DMS153 treated with DMSO at 0.1 percent for 48 hours (cell line): Measurements from ENCODE around the gene TLE3.

Source experiments
- DNase-seq: peaks from one replicate; lab custom pipeline; 2025; ENCODE audit not compliant: unreplicated experiment; lab: John Stamatoyannopoulos, UW

TLE3 gene

DNA sequence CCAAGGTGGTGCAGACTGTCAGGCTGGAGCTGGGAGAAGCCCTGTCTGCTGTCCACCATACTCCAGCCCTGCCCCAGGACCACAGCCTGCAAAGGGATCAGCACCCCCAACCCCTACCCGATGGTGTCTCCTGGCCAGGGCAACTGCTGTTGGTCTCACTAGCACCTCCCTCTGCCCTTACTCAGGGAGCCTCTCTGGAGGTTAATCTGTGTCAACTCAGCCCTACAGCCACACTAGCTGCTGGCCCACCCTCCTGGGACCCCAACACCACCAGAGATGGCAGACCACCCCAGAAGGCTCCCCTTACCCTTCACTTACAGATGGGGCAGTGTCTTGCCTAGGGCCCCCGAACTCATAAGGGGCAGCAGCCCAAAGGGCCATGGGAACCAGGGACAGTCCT, 65.2 kb downstream of the TLE3 start:
- DNase-seq, result no peak

DNA sequence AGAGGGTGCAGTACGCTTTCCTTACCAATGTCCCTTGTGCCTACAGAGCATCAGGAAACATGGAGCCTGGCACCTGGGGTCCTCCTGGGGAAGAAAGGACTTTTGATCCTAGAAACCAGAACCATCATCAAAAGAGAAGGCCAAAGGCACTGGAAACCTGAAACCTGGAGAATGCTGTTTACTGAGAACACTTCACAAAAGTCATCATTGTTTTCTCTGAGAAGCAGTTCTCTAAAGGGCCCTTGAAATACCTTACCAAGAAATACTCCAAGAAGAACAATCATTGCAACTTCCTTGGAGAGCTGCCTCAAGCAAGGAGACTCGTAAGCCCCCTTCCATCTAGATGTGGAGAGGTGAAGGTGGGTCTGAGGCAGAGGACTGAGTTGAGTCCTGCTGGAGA, 66.0 kb downstream of the TLE3 start:
- no peak for DNase-seq

DNA sequence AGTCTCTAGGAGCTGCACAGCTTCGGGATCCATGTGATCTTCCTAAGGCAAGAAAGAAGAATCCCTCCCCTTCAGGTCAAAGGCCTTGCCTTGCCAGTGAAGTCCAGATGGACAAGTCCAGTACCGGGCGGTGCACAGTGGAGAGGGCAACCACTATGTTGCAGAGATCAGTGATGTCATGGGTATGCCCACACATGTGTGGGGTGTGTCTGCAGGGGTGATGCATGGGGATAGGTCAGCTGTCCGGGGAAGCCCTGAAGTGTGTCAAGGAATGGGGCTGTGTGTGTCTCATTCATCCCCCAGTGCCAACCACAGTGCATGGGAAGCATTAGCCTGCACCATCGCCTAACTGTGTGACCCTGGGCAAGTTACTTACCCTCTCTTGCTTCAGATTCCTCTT, 66.5 kb downstream of the TLE3 start:
- DNase-seq, result no peak

DNA sequence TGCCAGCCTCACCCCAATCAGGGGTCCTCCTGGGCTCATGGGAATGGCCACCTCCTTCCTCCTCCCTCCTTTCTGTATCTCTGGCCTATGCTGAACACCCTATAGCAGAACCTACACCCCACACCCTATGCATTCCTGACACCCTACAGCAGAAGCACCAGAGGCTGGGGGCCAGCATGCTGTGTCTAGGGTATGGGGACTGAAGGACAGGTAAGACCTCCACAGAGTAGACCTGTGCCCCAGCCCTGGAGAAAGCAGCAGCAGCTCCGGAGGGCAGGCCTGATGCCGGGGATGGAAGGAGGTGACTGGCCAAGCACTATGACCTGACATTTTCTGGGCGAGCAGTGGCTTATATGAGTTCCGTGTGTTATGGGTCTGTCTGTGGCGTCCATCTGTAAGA, 66.9 kb downstream of the TLE3 start:
- DNase-seq, result no peak

DNA sequence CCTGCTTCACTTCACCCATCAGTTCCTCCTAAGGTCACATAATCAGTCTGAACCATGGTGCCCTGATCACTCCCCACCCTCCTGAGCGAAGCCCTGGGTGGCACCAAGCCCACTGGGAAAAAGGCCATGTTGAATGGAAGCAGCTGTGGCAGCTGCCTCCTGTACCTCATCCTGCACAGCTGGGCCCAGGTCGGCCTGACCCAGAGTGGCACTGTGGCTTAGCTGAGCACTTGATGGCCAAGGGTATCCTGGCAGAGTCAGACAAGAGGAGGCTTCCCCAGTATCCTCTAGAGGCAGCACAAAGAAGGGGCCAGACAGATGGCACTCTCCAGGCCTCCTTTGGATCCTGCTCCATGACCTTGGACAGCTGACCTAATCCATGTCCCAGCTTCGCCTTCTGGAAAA, 68.4 kb downstream of the TLE3 start:
- DNase-seq, result no peak

DNA sequence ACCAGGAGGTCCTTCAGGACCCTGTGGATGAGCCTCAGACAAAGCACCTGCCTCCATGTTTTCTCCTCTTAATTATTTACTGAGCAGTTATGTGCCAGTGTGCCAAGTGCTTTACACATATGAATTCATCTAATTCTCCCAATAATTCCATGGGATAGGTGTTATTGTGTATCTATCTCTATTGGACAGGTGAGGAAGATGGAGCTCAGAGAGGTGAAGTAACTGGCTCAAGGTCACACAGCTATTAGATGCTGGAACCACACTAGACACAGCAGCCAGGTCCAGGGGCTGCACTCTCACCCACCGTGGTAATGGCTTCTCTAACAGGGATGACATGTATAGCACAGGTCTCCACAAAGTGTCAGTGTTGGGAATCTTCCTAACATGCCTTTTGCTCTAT, 70.2 kb downstream of the TLE3 start:
- DNase-seq, result no peak

DNA sequence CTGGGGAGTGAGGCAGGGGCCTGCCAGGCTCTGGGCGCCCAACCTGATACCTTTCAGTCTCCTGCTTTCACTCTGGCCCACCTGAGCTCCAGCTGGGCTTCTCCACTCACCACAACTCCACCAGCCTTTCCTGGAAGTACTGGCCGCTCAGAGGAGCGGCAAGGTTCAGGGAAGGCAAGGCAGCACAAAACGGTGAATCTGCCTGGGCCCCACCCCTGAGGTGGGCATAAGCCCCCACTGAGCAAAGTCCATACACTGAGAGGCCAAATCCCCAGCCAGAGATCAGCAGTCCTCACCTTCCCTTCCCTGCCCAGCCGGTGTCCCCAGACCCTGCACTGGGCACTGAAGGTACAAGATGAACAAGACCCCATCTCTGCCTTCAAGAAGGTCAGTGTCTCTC, 70.7 kb downstream of the TLE3 start:
- no peak for DNase-seq

DNA sequence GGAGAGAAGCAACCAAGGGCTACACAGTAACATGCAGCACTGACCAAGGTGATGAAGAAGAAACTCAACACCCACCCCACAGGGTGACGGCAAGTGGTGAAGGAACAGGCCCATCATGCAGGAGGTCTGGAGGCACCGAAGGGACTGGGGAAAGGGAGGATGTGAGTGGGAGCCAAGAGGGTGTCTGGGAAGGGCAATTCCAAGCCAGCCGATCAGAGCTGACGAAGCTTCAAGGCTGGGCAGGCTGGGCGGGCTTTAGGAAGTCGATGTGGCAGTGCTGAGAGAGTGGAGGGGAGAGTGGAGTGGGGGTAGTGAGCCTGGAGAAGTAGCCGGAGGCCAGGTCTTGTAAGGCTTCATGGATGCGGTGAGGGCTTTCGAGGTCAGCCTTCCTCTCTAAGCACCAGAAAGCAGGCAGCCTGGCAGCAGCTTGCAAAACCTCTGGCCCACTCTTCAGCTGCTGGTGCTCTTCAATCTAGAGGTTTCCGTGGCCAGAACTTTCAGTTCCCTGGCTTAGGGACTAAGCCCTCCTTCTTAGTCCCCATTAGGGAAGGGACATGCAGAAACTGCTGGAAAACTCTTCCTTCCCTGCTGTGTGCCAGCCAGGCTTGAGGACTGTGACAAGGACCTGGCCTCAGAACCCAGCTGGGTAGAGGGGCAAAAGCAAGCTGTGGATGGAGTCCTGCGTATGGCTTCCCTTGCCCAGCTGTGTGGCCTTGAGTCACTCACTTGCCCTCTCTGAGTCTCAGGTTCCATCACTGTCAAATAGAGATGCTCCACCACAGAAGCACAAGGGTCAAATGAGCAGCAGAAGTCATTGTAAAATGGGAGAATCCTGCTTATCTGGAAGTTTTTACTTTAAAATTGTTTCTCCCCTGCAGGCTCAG, 72.1 kb downstream of the TLE3 start:
- no peak for DNase-seq

DNA sequence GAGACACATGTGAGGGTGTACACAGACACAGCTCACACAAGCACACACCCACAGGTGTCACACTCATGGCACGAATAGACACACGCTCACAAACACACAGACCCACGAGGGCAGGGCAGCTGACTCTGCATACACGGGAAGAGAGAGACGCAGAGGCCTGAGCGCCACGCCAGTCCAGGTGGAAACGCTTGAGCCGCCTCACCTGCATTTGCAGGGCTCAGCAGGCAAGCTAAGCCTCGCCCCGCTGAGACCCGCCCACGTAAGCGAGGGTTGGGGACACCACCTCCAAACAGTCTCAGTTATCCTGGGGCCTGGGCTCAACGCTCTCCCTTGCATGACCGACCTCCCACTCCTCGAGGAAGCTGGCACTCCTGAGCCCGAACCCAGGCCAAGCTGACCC, 73.2 kb downstream of the TLE3 start:
- no peak for DNase-seq

DNA sequence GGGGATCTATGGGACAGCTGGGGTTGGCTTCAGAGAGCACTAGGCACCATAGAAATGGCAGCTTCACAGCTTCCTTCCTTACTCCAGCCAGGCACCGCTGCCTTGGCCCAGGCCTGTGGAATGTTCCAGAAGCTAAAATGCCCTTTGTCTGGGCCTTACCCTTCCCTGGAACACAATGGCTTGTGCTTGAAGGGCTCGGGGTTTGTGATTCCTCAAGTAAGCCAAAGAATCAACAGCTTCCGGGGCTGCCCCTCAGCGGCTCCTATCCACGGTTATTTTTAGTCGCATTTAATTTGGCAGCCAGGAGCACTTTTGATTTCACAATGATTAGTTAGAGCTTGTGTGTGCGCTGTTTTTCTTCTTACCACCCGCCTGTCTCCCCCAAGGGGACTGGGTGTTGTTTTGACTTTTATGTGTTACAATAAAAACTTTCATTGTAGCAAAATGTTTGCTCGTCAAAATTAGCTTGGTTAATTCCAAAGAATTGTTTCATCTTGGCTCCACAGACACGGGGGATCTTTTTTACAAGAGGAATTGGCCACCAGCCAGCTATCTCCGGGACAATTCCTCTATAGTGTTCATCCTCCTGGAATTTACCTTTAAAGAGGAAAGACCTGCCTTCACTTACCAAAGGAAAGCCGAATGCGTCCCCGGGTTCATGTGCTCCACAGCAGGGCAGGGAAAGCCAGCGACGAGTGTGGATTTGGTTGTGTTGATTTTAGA, 73.8 kb downstream of the TLE3 start:
- DNase-seq, result no peak

DNA sequence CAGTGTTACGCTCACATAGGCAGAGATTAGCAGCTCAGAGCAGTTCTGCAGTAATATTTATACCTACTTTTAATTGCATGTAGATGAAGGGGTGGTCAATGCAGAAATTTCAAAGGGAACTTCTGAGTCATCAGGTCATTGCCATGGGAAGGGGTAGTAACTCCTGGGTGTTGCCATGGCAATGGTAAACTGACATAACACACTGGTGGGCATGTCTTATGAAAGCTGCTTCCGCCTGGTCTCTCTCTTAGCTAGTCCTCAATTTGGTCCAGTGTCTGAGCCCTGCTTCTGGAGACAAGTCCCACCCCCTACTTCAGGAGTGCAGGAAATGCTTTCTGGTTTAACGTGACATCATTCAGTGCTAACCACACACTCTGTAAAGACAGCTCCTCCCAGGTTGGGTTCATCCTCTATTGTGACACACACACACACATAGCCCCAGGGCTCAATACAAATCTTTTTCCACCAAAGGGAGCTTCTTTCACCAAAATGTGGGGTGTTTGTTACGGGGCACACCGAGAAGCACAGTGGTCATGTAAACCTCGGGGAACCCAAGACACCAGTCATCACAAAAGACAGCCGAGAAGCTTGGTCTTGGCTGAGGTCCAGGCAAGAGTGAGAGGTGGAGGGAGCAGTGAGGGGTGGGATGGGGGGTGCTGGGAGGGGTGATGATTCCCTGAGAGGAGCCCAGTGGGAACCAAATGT, 74.5 kb downstream of the TLE3 start:
- DNase-seq, result peak; percentile 9

DNA sequence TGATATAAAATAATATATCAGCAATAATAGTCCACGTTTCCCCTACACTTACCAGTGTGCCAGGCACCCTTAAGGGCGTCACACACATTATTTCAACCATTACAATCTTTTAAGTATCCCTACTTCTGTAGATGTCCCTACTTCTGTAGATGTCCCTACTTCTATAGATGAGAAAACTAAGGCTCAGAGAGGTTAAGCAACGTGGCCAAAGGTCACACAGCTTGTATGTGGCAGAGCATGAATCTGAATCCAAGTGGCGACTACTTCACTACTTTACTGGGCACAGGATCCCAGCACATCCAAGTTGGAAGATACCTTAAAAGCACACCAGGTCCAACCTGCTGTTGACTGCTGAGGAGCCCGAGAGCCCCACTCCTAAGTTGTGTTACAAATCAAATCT, 77.5 kb downstream of the TLE3 start:
- DNase-seq, result no peak

DNA sequence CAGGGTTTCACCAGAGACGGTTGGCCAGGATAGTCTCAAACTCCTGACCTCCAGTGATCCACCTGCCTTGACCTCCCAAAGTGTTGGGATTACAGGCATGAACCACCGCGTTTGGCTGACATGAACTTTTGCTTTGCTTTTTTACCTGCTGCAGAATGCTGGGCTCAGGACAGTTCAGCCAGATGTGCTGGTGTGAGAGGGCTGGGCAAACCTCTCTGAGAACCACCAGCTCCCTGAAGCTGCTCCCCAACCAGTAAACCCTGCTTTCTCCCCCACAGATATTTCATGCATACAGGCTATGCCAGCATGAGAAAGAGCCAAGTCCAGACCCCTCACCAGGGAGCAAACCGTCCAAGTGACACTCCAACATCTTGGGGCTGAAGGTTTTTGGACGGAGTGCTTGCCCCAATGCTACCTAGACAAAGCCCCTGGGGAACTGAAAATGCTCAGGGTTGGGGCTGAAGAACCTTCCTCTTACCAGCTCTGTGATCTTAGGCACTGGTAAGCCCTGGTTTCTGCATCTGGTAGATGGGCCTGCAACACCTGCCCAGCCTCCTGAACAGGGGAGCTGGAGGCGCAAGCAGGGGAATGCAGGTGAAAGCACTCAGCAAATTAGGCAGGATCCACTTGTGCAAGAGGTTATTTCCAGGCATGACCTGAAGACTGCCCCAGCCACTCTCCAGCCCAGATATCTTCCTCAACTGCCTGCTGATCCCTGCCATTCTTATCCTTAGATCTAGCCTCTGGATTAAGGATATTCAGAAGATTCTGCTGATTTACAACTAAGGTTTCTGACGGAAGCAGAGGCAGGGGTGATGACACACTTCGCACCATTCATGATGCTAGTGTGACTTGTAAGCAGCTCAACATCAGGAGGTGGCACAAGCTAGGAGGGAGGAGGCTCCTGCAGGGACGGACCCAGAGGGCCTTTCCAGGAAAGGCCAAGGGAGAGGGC, 78.8 kb downstream of the TLE3 start:
- DNase-seq, result no peak

DNA sequence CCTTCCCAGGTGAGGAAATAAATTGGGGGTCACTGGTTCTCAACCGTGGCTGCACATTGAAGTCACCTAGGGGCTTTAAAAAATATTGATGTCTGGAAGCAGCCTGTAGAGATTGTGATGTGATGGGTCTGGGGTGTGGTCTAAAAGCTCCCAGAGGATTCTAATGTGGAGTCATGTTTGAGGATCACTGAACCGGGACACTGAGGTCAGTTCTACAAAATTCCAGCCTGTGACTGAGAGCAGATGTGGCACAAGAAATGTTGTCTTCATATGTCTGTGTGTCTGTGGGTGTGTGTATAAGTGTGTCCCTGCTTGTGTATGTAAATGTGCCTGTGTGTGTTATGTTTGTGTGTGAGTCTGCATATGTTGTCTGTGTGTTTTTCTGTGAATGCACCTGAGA, 79.9 kb downstream of the TLE3 start:
- no peak for DNase-seq

DNA sequence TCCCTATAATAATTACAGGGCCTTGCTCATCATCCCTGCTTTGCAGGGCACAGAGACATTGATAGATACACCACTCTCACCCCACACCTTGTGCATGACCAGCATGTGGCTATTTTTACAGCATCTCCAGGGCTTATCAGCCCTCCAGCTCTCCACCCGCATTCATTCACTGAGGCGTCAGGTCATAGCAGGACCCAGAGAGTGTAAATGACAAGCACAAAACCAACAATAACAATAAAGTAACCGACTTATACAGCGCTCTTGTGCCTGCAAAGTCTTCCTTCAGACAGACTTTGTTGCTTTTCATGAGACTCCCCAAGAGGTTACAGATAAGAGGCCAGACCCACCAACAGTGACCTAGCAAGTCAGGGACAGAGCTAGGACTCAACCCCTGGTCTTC, 80.7 kb downstream of the TLE3 start:
- no peak for DNase-seq

DNA sequence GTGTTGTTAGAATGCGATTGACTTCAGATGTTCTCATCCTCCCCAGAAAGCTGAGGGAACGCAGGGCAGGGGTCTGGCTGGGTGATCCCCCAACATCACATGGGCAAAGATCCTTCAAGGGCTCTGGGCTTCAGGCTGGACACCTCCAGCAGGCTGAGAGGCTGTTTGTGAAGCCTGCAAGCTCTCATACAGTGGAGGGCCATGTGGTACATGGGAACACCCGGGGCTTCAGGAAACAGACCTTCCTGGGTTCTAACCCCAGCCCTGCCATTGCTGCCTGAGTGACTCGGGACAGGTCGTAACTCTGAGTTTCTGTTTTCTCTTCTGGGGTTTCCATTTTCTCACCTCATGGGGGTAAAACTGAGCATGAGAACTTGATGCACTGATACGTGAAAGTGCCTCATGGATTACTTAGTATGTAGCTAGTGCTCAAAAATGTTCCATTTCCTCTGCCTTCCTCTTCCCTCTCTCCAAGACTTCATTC, 81.2 kb downstream of the TLE3 start:
- DNase-seq, result no peak

DNA sequence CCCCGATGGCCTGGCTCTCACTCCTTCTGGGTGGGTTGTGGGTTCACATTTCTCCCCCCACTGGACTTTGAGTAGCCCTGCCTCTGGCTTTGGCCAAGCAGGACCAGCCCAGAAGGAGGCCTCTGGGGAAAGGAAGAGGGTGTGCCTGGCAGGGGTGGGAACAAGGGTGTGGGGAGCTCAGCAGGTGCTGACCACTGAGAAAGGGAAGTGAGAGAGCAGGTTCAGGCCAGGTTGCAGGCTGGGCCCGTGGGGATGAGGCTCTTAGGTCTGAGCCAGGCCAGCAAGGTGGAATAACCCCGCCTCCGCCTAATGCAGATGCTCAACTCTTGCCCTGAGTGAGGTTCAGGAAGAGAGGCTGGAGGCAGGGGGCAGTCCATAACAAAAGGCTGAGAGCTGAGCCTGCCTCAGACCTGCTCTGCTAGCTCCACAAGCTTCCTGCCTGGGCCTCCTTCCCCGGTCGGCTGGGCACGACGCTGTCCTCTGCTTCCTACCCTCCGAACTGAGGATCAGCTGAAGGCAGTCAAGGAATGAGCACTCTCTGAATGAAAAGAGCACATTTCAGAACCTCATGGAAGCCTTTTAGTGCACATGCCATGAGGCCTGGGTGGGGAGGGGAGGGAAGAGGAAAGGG, 82.7 kb downstream of the TLE3 start:
- DNase-seq, result no peak

DNA sequence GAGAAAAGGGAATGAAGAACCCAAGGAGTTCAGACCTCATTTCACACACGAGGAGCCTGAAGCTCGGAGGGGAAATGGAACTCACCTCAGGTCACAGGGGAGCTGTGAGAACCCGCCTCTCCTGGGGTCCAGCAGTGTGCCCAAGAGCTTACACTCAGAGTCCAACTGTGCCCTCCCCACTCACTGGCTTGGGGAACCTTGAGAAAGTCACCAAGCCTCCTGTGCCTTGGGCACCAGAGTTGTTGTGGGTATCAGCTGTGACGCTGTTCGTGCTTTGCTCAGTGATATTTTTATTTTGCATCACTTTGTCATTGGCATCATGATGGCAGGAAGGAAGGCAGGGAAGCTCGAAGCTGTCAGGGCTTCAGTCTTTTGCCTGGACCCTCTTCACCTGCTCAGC, 83.4 kb downstream of the TLE3 start:
- DNase-seq, result no peak

DNA sequence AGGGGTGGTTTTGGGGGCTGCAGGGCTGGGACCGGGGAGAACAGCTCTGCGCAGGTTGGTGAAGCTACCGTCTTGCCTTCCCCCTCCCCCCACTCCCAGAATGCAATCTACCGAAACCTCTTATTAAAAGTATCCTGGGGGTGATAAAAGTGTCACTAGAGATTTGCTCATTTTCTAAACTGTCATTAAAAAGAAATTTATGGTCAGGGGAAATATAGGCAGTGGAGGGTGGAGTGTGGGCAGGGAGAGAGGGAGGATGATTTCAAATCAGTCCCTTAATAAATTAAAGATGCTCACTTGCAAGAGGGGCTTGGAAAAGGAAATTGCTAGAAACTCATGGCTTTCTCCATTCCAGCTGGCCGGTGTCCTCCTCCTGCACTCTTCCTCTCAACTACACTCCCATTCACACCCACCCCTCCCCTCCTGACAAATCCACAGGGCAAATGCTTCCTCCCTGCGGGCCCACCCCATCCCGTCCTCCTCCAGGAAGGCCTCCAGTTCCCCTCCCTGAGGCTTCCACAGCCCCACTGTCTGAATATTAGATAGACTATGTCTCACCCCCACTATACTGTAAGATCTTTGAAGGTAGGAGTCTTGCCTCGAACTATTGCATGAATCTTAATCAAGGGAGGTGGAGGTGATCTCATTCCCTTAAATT, 83.9 kb downstream of the TLE3 start:
- no peak for DNase-seq

DNA sequence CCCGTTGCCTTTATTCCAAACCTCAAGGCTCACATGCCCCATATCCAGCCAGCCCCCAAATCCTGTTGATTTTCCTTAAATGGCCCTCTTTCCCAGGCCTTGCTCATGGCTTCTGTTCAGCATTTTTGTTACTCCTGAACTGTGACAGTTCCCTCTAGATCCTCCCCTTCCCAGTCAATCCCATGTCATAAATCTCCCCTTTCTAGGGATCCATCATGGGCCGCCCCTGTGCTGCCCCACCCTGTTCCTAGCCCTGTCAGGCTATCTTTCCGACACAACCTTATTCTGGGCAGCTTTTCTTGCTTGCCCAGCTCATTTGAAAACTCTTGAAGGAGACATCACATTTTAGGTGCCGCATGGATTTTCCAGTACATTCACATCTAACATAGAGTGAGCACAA, 84.8 kb downstream of the TLE3 start:
- DNase-seq, result no peak
